Measurements from ENCODE around the gene HSPB6.
"Not testable (repeated sequence)": the region's sequence is repeated elsewhere in the genome, so short reads cannot be mapped to it uniquely, and the experiment has no call there.

Gene HSPB6

DNA sequence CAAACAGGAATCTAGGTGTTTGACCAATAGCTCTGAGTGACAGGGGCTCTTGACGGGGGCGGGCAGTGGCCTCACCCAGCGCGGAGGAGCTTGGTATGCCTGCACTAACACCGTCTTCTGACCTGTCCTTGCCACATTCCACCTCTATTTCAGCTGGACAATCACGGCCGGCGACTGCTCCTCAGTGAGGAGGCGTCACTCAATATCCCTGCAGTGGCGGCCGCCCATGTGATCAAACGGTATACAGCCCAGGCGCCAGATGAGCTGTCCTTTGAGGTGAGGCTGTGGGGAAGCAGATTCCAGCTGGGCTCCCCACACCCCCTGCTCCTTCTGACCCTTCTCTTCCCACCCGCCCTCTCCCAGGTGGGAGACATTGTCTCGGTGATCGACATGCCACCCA is 23.2 kb upstream of the HSPB6 start:
- Mint-ChIP-seq H3K27me3 (no peaks in the 10 kb centered on the region), H3K4me3 (no peak overlapping the region), H3K4me1 (ENCODE audit: low read depth in 2 of 2) (peaks cover 10 to 11% of the 10 kb centered on the region in 2 donors), H3K36me3 (ENCODE audit: insufficient read depth) (peaks cover 6% of the 10 kb centered on the region), H3K9me3 (no peaks in the 10 kb centered on the region), H3K27ac (no peak overlapping the region)
- ATAC-seq (replicated peaks) (no peak), DNase-seq (no peak)

DNA sequence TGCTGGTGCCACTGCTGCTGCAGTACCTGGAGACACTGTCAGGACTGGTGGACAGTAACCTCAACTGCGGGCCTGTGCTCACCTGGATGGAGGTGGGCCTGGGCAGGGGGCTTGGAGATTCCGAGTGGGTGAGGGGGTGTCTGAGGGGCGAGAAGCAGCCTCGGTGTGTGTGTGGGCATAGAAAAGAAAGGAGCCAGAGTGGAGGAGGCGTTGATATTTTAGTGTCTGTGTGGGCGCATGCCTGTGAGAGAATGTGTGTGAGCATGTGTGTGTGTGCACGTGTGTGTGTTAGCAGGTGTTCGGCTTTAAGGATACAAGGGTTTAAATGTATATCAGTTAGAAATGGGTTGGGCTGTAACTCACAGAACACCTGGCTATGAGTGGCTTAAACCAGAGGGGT is 22.2 kb upstream of the HSPB6 start:
- Mint-ChIP-seq H3K9me3 (no peaks in the 10 kb centered on the region), H3K4me1 (ENCODE audit: low read depth in 2 of 2) (peaks cover 18% of the 10 kb centered on the region in 2 donors), H3K27me3 (no peaks in the 10 kb centered on the region), H3K4me3 (no peak overlapping the region), H3K27ac (no peak overlapping the region), H3K36me3 (ENCODE audit: insufficient read depth) (peaks cover 6% of the 10 kb centered on the region)
- no peak for ATAC-seq (replicated peaks)
- DNase-seq = no peak

DNA sequence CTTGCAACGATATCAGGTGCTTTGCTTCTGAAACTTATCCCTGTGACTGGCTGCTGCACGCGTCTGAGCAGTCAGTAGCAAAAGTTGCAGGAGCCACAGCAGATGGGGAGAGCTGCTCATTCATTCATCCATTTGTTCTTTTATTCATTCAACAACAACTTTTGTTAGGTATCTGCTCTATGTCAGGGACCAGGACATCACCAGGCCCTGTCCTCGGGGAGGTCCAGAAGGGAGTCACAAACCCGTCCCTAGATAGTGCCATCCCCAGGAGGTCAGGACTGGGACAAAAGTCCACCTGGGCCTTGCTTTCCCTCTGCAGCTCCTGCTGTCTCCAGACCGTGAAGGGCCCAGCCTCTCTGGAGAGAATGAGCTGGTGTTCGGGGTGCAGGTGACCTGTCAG is 21.1 kb upstream of the HSPB6 start:
- H3K27me3 Mint-ChIP-seq = no peaks in the 10 kb centered on the region
- H3K27ac Mint-ChIP-seq = no peak overlapping the region
- H3K4me3 Mint-ChIP-seq = no peak overlapping the region
- peaks cover 18% of the 10 kb centered on the region in 2 donors for H3K4me1 Mint-ChIP-seq (ENCODE audit: low read depth in 2 of 2)
- H3K36me3 Mint-ChIP-seq (ENCODE audit: insufficient read depth) = peaks cover 6% of the 10 kb centered on the region
- DNase-seq = no peak
- H3K9me3 Mint-ChIP-seq = no peaks in the 10 kb centered on the region
- ATAC-seq (replicated peaks) = no peak

DNA sequence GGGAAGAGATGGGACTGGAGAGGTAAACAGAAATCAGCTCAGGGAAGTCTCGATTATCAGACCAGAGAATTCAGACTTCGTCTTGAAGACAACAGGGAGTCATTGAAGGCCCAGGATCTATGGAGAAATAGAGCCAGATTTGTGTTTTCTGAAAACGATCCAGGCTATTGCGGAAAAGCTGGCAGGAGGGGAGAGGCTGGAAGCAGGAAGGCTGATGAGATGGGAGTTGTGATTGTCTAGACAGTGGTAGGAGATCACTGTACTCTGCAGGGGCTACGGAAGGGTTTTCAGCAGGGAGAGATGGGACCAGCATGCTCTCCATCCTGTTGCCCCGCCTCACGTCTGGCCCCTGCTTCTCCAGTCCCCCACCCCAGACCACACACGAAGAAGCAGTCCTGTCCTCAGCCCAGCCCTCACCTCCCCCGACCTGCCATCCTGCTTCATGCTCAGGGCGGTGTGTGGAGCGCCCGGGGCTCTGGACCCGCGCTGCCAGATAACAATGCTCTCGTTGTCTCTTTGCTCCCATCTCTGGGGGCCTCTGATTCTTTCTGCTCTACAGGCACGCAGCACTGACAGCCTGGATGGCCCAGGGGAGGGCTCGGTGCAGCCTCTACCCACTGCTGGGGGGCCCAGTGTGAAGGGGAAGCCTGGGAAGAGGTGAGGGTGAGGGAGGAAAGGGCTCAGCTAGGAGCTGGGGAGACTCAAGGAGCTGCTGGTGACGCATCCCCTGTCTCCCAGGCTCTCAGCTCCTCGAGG is 20.4 kb upstream of the HSPB6 start:
- Mint-ChIP-seq H3K4me1 (ENCODE audit: low read depth in 2 of 2) (peaks cover 18% of the 10 kb centered on the region in 2 donors), H3K27ac (no peak overlapping the region), H3K9me3 (no peaks in the 10 kb centered on the region), H3K36me3 (ENCODE audit: insufficient read depth) (peaks cover 6% of the 10 kb centered on the region), H3K4me3 (peak overlapping the region; percentile 36 to 86), H3K27me3 (no peaks in the 10 kb centered on the region)
- ATAC-seq (replicated peaks) (no peak), DNase-seq (no peak)

DNA sequence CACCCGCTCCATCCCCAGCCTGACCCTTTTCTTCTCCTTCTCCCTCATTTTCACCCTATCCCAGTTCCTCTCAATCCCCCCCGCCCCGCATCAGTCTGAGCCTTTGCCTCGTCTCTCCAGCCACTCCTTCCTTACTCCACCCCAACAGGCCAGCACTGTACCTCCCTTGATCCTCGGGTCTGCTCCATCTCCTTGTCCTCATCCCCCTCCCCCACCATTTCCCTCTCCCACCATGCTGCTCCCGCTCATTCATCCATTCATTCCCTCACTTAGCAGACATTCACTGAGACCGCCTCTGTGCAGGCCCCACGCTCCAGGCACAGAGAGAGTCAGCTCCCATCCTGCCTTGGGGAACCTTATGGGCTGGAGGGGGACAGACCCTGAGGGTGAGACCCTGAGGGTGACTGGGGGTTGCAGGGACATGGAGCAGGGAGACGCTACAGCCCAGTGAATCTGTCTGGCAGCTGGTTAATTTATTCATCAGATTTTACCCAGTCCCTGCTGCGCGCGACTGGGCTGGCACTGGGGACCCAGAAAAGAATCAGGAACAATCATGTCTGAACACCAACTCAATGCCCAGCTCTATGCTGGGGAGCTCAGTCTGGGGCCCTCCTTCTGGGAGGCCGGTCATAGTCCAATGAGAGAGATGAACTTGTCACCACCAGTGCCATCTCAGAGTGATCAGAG is 19.4 kb upstream of the HSPB6 start:
- H3K36me3 Mint-ChIP-seq (ENCODE audit: insufficient read depth) = peaks cover 6% of the 10 kb centered on the region
- no peak for DNase-seq
- no peaks in the 10 kb centered on the region for H3K27me3 Mint-ChIP-seq
- H3K27ac Mint-ChIP-seq = peak overlapping the region; percentile 38 to 73
- H3K9me3 Mint-ChIP-seq = no peaks in the 10 kb centered on the region
- peak overlapping the region; percentile 72 to 86 for H3K4me3 Mint-ChIP-seq
- H3K4me1 Mint-ChIP-seq (ENCODE audit: low read depth in 2 of 2) = peaks cover 18% of the 10 kb centered on the region in 2 donors
- ATAC-seq (replicated peaks) = no peak

DNA sequence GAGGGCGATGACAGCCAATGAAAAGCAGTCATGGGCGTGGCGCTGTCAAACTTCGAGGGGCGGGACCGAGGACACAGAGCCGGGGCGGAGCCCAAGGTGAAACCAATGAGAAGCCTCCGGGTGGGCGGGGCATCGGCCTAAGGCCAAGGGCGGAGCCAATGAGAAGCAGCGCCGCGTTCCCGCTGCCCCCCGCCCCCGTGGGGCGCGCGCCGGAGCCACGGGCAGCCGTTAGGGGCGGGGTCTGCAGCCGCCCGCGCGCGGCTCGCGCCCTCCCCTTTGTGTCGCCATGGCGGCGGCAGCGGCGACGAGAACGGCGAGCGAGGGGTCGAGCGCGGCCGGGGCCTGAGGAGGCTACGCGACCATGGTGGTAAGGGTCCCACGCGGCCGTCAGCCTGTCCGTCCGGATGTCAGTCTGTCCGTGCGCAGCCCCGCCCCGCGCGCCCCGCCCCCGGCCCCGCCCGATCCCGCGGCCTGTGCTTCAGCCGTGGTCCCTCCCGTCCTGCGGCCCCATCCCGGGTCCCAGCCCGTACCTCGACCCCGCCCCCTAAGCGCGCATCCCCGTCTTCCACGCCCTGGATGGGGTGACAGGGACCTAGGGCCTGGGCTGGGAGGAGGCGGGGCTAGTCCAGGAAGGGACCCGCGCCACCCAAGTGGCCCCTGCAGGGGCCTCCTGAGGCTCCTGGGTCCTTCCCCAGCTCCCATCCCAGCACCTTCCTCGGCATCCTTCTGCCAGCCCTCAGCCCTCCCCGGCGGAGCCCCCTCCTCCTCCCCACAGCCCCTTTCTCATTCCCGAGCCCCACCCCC is 18.7 kb upstream of the HSPB6 start, which contains the start of gene ARHGAP33:
ARHGAP33 (plus strand) TSS at position 267 of the 804 bp plus-strand sequence; CDS start at position 362, 95 bp downstream.
- no peaks in the 10 kb centered on the region for H3K27me3 Mint-ChIP-seq
- peak within 1 kb of the TSS; percentile 38 to 73 for H3K27ac Mint-ChIP-seq
- peaks cover 6% of the 10 kb centered on the region for H3K36me3 Mint-ChIP-seq (ENCODE audit: insufficient read depth)
- no peaks in the 10 kb centered on the region for H3K9me3 Mint-ChIP-seq
- H3K4me3 Mint-ChIP-seq = peak within 1 kb of the TSS; percentile 72 to 86
- DNase-seq (peak; percentile 97 to 99 (median 99)), ATAC-seq (replicated peaks) (peak; percentile 97)
- peaks cover 18% of the 10 kb centered on the region in 2 donors for H3K4me1 Mint-ChIP-seq (ENCODE audit: low read depth in 2 of 2)

DNA sequence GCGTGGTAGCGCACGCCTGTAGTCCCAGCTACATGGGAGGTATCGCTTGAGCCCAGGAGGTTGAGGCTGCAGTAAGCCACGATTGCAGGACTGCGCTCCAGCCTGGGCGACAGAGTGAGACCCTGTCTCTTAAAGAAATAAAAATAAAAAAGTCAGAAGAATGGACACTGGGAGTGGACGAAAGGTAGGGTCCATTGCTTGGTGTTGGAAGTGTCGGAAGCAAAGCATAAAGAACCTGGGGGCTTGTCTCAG is 18.1 kb upstream of the HSPB6 start:
- DNase-seq (no peak), ATAC-seq (replicated peaks) (no peak)
- Mint-ChIP-seq H3K27me3 (no peaks in the 10 kb centered on the region), H3K4me3 (peak overlapping the region; percentile 72 to 86), H3K27ac (no peak overlapping the region), H3K9me3 (no peaks in the 10 kb centered on the region), H3K36me3 (ENCODE audit: insufficient read depth) (peaks cover 3% of the 10 kb centered on the region), H3K4me1 (ENCODE audit: low read depth in 2 of 2) (peaks cover 18% of the 10 kb centered on the region in 2 donors)

DNA sequence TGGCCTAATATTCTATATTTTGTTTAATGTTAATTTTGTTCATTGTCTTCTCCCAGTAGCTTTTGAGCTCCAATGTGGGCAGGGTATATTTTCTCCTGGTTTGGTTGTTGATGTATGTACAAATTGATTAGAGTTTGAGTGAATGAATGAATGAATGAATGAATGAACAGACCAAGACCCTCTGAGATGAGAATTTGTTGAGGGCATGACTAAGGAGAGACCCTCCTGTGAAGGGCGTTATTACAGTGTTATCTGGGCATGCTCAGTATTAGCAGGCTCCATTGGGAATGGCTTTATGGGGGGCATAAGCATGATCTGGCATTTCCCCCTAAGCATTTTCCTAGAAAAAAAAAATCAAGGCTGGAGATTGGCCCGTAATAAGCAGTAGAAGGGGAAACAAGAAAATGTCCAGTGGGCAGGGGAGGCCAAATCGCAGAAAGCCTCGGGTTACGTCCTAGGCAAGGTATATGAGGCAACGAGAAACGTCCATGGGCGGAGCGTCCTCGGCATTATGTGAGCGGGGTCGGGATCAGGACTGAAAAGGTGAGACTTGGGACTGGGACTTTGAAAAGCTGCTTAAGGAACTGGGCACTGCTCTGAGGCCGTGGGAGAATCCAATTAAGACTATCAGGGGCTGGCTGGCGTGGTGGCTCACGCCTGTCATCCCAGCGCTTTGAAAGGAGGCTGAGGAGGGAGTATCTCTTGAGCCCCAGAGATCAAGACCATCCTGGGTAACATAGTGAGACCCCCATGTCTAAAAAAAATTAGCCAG is 17.6 kb upstream of the HSPB6 start:
- H3K27ac Mint-ChIP-seq = no peak overlapping the region

DNA sequence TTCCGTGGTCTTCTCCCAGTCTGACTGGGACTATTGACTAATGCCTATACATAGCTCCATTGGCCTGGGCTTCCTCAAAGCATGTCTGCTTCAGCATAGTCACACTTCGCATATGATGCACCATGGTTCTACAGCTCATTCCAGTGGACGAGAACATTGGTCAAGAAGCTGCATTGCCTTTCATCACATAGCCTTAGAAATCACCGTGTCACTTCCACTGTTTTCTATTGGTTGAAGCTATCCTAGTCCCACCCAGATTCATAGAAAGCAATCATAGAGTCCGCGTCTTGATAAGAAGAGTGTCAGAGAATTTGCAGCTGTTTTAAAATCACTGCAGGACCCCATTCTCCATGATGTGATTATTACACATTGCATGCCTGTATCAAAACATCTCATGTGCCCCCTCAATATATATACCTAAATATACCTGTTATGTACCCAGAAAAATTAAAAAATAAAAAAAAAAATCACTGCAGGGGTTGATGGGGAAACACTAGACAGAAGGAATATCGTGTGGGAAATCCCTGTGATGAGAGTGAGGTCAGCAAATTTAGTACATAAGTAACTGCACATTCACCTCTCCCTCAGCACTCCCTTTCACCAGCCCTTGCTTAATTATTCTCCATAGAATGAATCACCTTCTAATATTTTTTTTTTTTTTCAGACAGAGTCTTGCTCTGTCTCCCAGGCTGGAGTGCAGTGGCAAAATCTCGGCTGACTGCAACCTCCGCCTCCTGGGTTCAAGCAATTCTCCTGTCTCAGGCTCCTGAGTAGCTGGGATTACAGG is 16.4 kb upstream of the HSPB6 start:
- Mint-ChIP-seq H3K27ac (no peak overlapping the region), H3K4me1 (ENCODE audit: low read depth in 2 of 2) (peaks cover 18 to 20% of the 10 kb centered on the region in 2 donors), H3K4me3 (no peak overlapping the region), H3K36me3 (ENCODE audit: insufficient read depth) (peaks cover 5% of the 10 kb centered on the region), H3K9me3 (no peaks in the 10 kb centered on the region), H3K27me3 (no peaks in the 10 kb centered on the region)
- ATAC-seq (replicated peaks) = no peak
- no peak for DNase-seq

More for the DNA sequence above, 17.6 kb upstream of the HSPB6 start:
- Mint-ChIP-seq H3K4me3 (peak overlapping the region; percentile 72 to 86), H3K4me1 (ENCODE audit: low read depth in 2 of 2) (peaks cover 18% of the 10 kb centered on the region in 2 donors), H3K36me3 (ENCODE audit: insufficient read depth) (peaks cover 3% of the 10 kb centered on the region), H3K27me3 (no peaks in the 10 kb centered on the region), H3K9me3 (no peaks in the 10 kb centered on the region)
- no peak for ATAC-seq (replicated peaks)
- DNase-seq = no peak

DNA sequence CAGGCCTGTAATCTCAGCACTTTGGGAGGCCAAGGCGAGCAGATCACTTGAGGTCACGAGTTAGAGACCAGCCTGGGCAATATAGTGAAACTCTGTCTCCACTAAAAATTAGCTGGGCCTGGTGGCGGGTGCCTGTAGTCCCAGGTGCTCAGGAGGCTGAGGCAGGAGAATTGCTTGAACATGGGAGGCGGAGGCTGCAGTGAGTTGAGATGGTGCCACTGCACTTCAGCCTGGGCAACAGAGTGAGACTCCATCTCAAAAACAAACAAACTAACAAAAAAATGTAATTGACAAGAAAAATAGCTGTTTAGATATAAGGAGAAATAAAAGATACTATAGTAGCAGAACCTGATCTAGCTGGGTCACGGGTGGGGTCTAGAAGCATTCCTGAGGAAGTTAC is 15.5 kb upstream of the HSPB6 start:
- not testable (repeated sequence) for H3K36me3 Mint-ChIP-seq (ENCODE audit: insufficient read depth); ATAC-seq (replicated peaks); DNase-seq; H3K9me3 Mint-ChIP-seq; H3K27ac Mint-ChIP-seq; H3K4me3 Mint-ChIP-seq; H3K27me3 Mint-ChIP-seq
- peaks cover 18 to 20% of the 10 kb centered on the region in 2 donors for H3K4me1 Mint-ChIP-seq (ENCODE audit: low read depth in 2 of 2)

DNA sequence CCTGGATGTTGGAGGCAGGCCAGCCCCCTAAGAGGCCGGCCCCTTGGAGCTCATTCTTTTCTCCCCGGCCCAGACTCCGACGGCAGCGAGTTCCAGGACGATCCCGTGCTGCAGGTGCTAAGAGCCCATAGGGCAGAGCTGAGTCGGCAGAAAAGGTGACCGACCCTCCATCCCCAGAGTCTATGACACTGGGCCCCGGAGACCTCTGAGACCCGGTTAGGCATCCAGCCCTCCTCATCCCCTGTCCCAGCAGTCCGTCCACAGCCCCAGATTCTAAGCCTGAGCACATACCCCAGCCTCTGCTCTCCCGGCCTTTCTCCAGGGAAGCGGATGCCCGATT is 11.2 kb upstream of the HSPB6 start:
- Mint-ChIP-seq H3K4me3 (no peak overlapping the region), H3K9me3 (no peaks in the 10 kb centered on the region)

DNA sequence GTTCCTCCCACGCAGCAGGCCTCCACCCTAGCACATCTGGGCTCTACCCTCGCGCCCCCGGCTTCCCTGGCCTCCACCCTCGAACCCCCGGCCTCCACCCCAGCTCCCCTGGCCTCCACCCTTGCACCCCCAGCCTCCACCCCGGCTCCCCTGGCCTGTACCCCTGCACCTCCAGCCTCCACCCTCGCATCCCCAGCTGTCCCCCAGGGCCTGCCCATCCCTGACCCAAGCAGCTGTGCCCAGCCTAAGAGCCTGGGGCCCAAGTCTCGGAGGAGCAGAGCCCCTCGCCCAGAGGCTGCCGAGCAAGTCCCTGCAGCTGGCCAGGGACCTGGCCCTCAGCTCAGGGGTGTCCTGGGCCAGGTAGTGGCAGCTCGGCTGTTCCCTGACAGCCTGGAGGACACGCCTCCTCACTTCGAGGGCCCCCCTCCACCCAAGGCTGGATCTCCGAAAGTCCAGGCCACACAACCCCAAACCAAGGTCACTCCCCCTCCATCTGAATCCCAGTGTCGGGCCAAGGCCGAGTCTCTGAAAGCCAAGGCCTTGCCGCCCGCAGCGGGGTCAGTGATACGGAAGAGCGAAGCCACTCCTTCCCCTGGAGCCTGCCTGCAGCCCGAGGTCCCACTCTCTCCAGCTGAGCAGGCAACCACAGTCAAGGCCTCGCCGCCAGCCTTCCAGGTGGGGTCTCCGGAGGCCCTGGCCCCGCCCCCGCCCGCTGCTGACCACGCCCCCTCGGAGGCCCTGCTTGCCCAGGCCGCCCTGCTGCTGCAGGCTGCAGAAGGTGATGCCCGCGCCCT is 10.7 kb upstream of the HSPB6 start:
- Mint-ChIP-seq H3K36me3 (ENCODE audit: insufficient read depth) (peaks cover 23% of the 10 kb centered on the region), H3K4me3 (no peak overlapping the region), H3K27me3 (no peaks in the 10 kb centered on the region), H3K9me3 (no peaks in the 10 kb centered on the region), H3K4me1 (ENCODE audit: low read depth in 2 of 2) (peaks cover 0 to 1% of the 10 kb centered on the region in 2 donors), H3K27ac (peak overlapping the region in 1 of 2 donors; percentile 65)
- ATAC-seq (replicated peaks) (no peak), DNase-seq (no peak)

More for the DNA sequence above, 11.2 kb upstream of the HSPB6 start:
- Mint-ChIP-seq H3K4me1 (ENCODE audit: low read depth in 2 of 2) (peaks cover 0 to 1% of the 10 kb centered on the region in 2 donors), H3K27me3 (no peaks in the 10 kb centered on the region), H3K27ac (no peak overlapping the region), H3K36me3 (ENCODE audit: insufficient read depth) (peaks cover 19% of the 10 kb centered on the region)
- DNase-seq (no peak), ATAC-seq (replicated peaks) (no peak)
